HL-60 (cell line): ENCODE measurements around the gene HNRNPLL.
"Not testable (repeated sequence)": the region's sequence is repeated elsewhere in the genome, so short reads cannot be mapped to it uniquely, and the experiment has no call there.

Source experiments
- GABPA ChIP-seq: IDR thresholded peaks from 2 replicates; pipeline ENCODE4 v1.6.1; 2012; ENCODE audit warnings: low read depth
- POLR2AphosphoS5 ChIP-seq: IDR thresholded peaks from 2 replicates; pipeline ENCODE4 v1.6.1; 2012; ENCODE audit warnings: low read depth
- TF ChIP-seq, protein P1 (sequence below): IDR thresholded peaks from one replicate; pipeline ENCODE4 v1.5.1; 2011; ENCODE audit warnings: low read length, control low read depth, inconsistent platforms; ENCODE audit not compliant: insufficient read depth
- TF ChIP-seq, protein P2 (sequence below): IDR thresholded peaks from 2 replicates; pipeline ENCODE4 v1.6.1; 2012; ENCODE audit warnings: low read depth; ENCODE audit not compliant: insufficient replicate concordance

GRCh38 chr2:38542248-38542631, 60.5 kb downstream of the HNRNPLL start:
- TF ChIP-seq, protein P1, sequence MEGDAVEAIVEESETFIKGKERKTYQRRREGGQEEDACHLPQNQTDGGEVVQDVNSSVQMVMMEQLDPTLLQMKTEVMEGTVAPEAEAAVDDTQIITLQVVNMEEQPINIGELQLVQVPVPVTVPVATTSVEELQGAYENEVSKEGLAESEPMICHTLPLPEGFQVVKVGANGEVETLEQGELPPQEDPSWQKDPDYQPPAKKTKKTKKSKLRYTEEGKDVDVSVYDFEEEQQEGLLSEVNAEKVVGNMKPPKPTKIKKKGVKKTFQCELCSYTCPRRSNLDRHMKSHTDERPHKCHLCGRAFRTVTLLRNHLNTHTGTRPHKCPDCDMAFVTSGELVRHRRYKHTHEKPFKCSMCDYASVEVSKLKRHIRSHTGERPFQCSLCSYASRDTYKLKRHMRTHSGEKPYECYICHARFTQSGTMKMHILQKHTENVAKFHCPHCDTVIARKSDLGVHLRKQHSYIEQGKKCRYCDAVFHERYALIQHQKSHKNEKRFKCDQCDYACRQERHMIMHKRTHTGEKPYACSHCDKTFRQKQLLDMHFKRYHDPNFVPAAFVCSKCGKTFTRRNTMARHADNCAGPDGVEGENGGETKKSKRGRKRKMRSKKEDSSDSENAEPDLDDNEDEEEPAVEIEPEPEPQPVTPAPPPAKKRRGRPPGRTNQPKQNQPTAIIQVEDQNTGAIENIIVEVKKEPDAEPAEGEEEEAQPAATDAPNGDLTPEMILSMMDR = not testable (repeated sequence)
- TF ChIP-seq GABPA, POLR2AphosphoS5: not testable (repeated sequence)
- TF ChIP-seq, protein P2, sequence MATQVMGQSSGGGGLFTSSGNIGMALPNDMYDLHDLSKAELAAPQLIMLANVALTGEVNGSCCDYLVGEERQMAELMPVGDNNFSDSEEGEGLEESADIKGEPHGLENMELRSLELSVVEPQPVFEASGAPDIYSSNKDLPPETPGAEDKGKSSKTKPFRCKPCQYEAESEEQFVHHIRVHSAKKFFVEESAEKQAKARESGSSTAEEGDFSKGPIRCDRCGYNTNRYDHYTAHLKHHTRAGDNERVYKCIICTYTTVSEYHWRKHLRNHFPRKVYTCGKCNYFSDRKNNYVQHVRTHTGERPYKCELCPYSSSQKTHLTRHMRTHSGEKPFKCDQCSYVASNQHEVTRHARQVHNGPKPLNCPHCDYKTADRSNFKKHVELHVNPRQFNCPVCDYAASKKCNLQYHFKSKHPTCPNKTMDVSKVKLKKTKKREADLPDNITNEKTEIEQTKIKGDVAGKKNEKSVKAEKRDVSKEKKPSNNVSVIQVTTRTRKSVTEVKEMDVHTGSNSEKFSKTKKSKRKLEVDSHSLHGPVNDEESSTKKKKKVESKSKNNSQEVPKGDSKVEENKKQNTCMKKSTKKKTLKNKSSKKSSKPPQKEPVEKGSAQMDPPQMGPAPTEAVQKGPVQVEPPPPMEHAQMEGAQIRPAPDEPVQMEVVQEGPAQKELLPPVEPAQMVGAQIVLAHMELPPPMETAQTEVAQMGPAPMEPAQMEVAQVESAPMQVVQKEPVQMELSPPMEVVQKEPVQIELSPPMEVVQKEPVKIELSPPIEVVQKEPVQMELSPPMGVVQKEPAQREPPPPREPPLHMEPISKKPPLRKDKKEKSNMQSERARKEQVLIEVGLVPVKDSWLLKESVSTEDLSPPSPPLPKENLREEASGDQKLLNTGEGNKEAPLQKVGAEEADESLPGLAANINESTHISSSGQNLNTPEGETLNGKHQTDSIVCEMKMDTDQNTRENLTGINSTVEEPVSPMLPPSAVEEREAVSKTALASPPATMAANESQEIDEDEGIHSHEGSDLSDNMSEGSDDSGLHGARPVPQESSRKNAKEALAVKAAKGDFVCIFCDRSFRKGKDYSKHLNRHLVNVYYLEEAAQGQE = not testable (repeated sequence)
